ENCODE results near the gene ARHGAP23. TPM values are rescaled to one million over a fixed set of nuclear protein-coding genes. Genes with fewer than 3 reads are reported as not detected.

The ARHGAP23 gene
- polyA plus RNA-seq, 3 donors = 0.03 to 0.21 (median 0.09) TPM

- 93% methylated on average over 8 of the region's 8 CpGs for WGBS (ENCODE audit: insufficient coverage)
- H3K27me3 ChIP-seq (ENCODE audit: control insufficient read depth in 2 of 2, insufficient read depth in 2 of 2, low read length in 2 of 2) = no peaks in the 10 kb centered on the region
- no peaks in the 10 kb centered on the region for H3K36me3 Mint-ChIP-seq
- no peak for TF ChIP-seq CTCF (IDR thresholded peaks at IDR 0.05)
- H3K9ac ChIP-seq (ENCODE audit: insufficient read depth, low read length, poor library complexity, severe bottlenecking) = no peak overlapping the region
- no peak for DNase-seq
- H3K4me2 ChIP-seq (replicated peaks; ENCODE audit: extremely low read depth, low read length, poor library complexity, severe bottlenecking) = no peak overlapping the region
- H3K27me3 Mint-ChIP-seq (ENCODE audit: low read depth in 3 of 3) = peaks cover 14 to 47% (median 23%) of the 10 kb centered on the region in 3 donors
- no peaks in the 10 kb centered on the region for H3K4me1 Mint-ChIP-seq
- no peaks in the 10 kb centered on the region for H4K20me1 ChIP-seq (ENCODE audit: insufficient read depth, low read length)
- H3K36me3 ChIP-seq (replicated peaks in 1 of 2; ENCODE audit: control insufficient read depth in 1 of 2, insufficient read depth in 2 of 2, low read length in 2 of 2) = no peaks in the 10 kb centered on the region
- intact Hi-C loops (cut with micrococcal nuclease) = loop anchor here in 1 of 2 donors (10.0 kb wide), 1 partner anchor 114 kb away; no protein-coding TSS in a partner anchor
- no peak overlapping the region for H3K4me3 ChIP-seq (replicated peaks in 1 of 3; ENCODE audit: low read depth in 2 of 3, low read length in 3 of 3)
- H3K27ac ChIP-seq (ENCODE audit: low read depth in 1 of 2, low read length in 2 of 2) = no peak overlapping the region
- H3K9me3 Mint-ChIP-seq = no peaks in the 10 kb centered on the region
- no peak overlapping the region for H3K4me3 Mint-ChIP-seq
- no peak overlapping the region for H2AFZ ChIP-seq (ENCODE audit: insufficient read depth, low read depth, low read length, poor library complexity, severe bottlenecking)
- no peaks in the 10 kb centered on the region for H3K4me1 ChIP-seq (ENCODE audit: control insufficient read depth in 1 of 2, insufficient read depth in 2 of 2, low read length in 2 of 2)
- H3K9me3 ChIP-seq (replicated peaks in 1 of 2; ENCODE audit: control insufficient read depth in 1 of 2, insufficient read depth in 1 of 2, low read length in 2 of 2) = no peaks in the 10 kb centered on the region
- no peaks in the 10 kb centered on the region for H3K79me2 ChIP-seq (ENCODE audit: insufficient read depth, low read length)
- H3K27ac Mint-ChIP-seq = no peak overlapping the region
Measured at GRCh38 chr17:38550661-38551060, 122.4 kb downstream of the ARHGAP23 start.

GRCh38 chr17:38551121-38551520, 122.9 kb downstream of the ARHGAP23 start:
- H3K36me3 ChIP-seq (replicated peaks in 1 of 2; ENCODE audit: control insufficient read depth in 1 of 2, insufficient read depth in 2 of 2, low read length in 2 of 2) = no peaks in the 10 kb centered on the region
- peaks cover 0 to 1% of the 10 kb centered on the region in 2 donors for H3K4me1 ChIP-seq (ENCODE audit: control insufficient read depth in 1 of 2, insufficient read depth in 2 of 2, low read length in 2 of 2)
- peaks cover 14 to 51% (median 23%) of the 10 kb centered on the region in 3 donors for H3K27me3 Mint-ChIP-seq (ENCODE audit: low read depth in 3 of 3)
- no peak overlapping the region for H3K9ac ChIP-seq (ENCODE audit: insufficient read depth, low read length, poor library complexity, severe bottlenecking)
- H3K4me1 Mint-ChIP-seq = peaks cover under 1% of the 10 kb centered on the region
- no peaks in the 10 kb centered on the region for H3K27me3 ChIP-seq (ENCODE audit: control insufficient read depth in 2 of 2, insufficient read depth in 2 of 2, low read length in 2 of 2)
- H3K4me3 ChIP-seq (replicated peaks in 1 of 3; ENCODE audit: low read depth in 2 of 3, low read length in 3 of 3) = no peak overlapping the region
- H2AFZ ChIP-seq (ENCODE audit: insufficient read depth, low read depth, low read length, poor library complexity, severe bottlenecking) = no peak overlapping the region
- H3K9me3 ChIP-seq (replicated peaks in 1 of 2; ENCODE audit: control insufficient read depth in 1 of 2, insufficient read depth in 1 of 2, low read length in 2 of 2) = no peaks in the 10 kb centered on the region
- no peak overlapping the region for H3K4me2 ChIP-seq (replicated peaks; ENCODE audit: extremely low read depth, low read length, poor library complexity, severe bottlenecking)
- H3K9me3 Mint-ChIP-seq = no peaks in the 10 kb centered on the region
- intact Hi-C loops (cut with micrococcal nuclease) = loop anchor here in 1 of 2 donors (10.0 kb wide), 1 partner anchor 114 kb away; no protein-coding TSS in a partner anchor
- no peak overlapping the region for H3K4me3 Mint-ChIP-seq
- no peak overlapping the region for H3K27ac ChIP-seq (ENCODE audit: low read depth in 1 of 2, low read length in 2 of 2)
- H4K20me1 ChIP-seq (ENCODE audit: insufficient read depth, low read length) = no peaks in the 10 kb centered on the region
- H3K27ac Mint-ChIP-seq = no peak overlapping the region
- no peaks in the 10 kb centered on the region for H3K36me3 Mint-ChIP-seq
- TF ChIP-seq CTCF (IDR thresholded peaks at IDR 0.05) = no peak
- no peaks in the 10 kb centered on the region for H3K79me2 ChIP-seq (ENCODE audit: insufficient read depth, low read length)
- DNase-seq = no peak
- 87% methylated on average over 7 of the region's 9 CpGs for WGBS (ENCODE audit: insufficient coverage)
